ENCODE measurements around the gene CYFIP1.

CYFIP1 gene

DNA sequence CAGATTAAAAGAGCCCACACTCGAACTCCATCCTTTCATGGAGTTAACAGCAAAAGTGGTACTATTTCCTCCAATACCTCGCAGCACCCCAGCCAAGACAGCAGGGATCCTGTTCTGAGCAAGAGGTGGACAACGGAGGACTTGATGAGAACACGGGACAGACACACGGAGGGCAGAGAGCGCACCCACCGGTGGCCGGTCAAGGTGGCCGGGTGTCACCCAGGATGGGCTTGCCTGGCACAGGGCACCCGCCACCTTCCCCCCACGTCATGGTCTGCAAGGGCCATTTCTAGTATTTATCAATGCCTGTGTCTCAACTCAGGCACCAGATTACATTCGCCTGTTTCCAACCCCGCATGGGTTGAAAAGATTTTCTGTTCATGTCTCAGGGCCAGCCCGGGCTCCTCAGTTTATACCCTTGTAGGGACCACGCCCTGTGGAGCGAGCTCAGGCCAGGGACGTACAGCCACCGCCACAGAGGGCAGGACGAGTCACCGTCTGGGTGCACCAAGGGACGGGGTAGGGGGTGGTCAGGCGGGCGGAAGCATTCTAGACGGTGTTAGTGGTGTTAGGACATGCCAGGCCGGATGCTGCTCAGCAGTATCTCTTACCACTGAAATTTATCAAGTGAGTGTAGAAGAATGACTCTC is 64.2 kb downstream of the CYFIP1 start:
- no peak for DNase-seq

- DNase-seq: no peak
Observed at GRCh38 chr15:22913646-22914380, 66.4 kb downstream of the CYFIP1 start.

- no peak for DNase-seq
Observed at GRCh38 chr15:22912256-22912655, 67.9 kb downstream of the CYFIP1 start.

GRCh38 chr15:22911306-22911705 is 68.9 kb downstream of the CYFIP1 start:
- no peak for DNase-seq

DNA sequence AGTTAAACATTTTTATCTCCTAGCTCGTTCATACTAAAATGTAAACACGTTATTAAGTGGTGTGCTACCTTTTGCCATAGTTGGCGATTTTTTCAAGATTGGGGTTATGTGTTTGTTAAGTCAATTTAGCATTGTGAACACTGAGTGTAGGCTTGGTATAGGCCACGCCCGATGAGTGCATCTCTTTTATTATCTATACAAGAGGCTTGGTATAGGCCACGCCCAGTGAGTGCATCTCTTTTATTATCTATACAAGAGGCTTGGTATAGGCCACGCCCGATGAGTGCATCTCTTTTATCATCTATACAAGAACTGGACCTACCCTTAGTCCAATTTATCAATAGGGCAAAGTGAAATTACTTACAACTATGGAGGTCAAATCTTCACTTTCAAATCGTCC is 71.3 kb downstream of the CYFIP1 start:
- peak; percentile 53 for DNase-seq

GRCh38 chr15:22907161-22907950 is 72.8 kb downstream of the CYFIP1 start:
- DNase-seq: no peak

- DNase-seq: no peak
Observed at GRCh38 chr15:22904736-22905135, 75.4 kb downstream of the CYFIP1 start.

- no peak for DNase-seq
Observed at GRCh38 chr15:22903961-22904534, 76.1 kb downstream of the CYFIP1 start.

- no peak for DNase-seq
Observed at GRCh38 chr15:22903427-22903826, 76.7 kb downstream of the CYFIP1 start.

DNA sequence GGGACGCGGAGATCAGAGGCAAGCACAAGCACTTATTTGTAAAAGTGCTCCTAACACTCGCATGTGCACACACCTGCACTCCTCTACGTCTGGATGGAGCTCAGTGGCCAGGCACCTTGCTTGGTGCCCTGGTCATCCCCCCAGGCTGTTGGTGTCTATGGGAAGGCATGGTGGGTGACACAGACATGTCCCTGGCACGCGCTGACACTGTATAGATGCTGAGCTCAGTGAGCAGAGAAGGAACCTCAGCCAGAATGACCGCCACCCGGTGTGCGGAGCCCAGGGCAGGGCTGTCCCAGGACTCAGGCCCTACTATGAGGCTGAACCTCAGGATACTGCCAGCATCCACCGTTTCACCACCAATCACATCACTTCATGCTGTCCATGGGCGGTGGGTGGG is 77.2 kb downstream of the CYFIP1 start:
- no peak for DNase-seq

DNA sequence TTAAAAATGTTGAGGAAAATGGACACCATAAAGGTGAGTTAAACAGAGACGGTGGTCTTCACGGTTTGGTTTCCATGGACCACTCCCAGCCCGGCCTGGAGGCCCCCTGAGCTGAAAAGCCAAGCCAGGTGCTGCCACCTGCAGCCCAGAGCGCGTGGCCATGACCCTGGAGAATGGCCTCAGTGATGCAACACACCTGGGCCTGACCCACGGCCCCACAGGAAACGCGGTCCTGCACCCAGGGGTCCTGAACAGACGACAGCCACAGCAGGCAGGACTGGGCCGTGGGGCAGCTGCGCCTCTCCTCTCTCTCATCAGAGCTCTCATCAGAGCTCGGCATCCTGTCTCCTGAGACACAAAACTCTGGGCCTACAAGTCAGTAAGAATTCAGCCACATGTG is 77.6 kb downstream of the CYFIP1 start:
- DNase-seq: no peak

GRCh38 chr15:22902046-22902445 is 78.1 kb downstream of the CYFIP1 start:
- DNase-seq: no peak

- peak; percentile 27 for DNase-seq
Observed at GRCh38 chr15:22895465-22896190, 84.5 kb downstream of the CYFIP1 start.

DNA sequence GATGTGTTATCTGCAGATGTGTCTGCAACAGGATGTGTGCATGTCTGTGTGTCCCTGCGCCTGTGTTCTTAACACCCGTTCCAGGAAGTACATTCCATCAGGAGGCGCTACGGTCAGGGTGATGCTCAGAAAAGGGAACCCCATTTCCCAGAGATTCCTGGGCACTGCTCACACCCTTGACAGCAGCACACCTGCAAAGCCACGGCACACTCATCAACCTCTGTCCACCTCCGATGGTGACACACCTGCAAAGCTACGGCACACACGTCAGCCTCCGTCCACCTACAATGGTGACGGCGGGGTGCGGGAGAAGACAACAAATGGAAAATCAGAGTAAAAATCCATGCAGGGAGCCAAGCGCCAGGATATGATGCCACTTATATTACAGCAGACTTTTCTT is 86.3 kb downstream of the CYFIP1 start:
- DNase-seq: no peak

DNA sequence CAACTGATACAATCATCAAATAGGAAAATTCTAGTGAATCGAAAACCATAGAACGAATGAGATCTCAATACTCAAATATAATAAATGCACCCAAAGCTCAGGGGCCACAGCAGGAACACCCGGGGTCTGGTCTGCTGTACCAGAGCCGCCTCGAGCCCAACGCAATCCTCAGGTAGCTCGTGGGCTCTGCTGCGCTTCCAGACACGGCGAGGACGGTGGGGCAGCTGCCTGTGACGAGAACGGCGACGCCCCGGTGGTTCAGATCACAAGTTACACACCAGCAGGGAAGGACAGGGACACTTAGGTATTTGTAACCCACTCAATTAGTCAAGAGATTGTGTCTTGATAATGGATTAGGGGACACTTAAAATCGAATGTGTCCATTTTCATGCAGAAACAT is 87.1 kb downstream of the CYFIP1 start:
- no peak for DNase-seq

DNA sequence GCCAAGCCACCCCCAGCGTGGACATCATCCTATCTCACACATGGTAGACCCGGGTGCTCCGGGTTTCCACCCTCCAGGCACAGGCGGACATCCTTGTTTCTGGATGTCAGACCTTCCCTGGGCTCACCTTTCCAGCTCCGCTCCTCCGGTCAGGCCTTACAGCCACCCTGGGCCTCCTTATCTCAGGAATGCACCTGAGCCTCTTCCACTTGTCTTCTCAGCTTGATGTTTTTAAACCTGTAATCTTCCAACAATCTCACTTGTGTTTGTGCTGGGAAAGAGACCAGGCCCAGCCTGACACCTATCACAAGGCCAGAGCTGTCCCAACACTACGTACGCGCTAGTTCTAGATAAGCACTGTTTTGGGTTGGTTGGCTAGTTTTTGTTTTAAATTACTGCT is 87.8 kb downstream of the CYFIP1 start:
- DNase-seq: no peak

DNA sequence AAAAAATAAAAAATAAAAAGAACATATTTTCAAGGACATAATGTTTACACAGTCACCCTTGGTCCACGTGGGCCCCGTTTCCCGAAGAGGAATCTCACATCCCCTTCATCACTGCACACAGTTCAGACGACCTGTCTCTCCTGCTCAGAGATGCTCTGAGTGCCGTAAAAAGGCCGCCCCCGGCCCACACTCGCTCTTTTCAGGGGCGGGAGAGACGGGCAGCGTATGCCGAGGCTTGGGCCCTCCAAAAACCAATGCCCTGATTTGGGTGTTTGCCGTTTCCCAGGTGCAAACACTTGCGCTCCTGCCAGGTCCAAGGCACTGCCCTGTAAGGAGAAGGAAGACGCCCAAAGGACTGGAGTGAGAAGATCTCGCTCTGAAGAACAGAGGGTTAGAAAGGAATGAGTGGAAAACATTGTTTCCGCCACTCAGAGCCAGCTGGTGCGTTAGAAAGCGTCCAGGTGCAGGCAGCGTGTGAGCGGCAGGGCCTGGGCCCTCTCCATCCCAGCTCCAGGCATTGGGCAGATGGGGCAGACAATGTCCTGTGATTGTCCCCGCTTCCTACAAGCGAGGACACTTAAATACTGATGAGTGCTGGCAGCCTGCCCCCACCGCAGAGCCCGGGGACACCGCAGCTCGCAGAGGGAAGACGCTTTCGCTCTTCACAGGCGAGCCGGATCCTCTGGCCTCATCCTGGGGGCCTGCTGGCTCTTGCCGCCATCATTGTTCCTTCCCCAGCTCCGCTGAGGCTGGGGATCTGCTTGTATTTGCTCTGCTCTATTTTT is 88.5 kb downstream of the CYFIP1 start:
- DNase-seq: no peak

DNA sequence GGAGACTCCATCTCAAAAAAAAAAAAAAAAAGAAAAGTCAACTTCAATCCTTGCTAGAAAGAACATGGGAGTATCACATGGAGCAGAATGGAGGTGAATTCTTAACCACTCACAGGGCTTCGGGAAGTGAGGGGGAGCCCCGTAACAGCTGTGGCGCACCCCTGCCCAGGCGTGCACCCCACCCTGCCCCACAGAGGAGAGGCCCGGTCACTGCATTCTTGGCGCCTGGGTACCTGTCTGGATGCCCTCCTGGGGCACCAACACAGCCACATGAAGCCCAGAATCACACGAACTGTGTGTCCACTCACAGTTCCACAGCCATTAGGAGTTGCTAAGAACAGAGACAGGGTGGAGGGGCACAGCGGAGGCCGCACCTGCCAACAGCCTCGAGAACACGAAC is 89.9 kb downstream of the CYFIP1 start:
- DNase-seq: no peak

DNA sequence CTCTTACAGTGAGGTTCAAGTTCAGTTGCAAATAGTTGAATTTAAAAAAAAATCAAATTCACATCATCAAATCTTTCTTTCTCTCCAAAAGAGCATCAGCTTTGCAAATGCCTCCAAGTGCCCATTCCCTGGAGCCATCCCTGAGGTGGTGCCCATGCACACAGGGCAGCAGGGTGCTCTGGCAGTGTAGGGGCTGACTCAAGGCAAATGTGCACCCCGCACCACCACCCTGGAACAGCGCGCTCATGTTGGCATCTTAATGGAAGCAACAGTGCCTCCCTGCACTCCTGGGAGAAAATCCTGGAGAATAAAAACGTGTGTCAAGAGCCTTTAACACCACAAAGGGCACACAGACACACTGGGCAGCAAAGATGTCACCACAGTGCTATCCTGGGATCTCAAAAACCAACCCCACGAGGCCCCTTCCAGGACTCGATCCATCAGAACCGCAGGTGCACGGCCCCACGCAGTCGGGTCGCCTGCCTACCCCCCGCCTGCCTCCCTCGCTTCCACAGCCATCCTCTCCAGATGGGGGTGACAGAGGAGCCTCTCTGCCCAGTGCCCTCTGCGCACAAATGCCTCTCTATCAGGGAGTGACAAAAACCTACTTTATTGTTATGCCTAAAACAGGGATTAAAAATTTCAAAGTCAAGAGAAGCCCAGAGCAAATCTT is 90.9 kb downstream of the CYFIP1 start:
- DNase-seq: no peak

GRCh38 chr15:22888120-22888859 is 91.9 kb downstream of the CYFIP1 start:
- peak; percentile 15 for DNase-seq

All from hematopoietic multipotent progenitor cell treated with erythropoietin and hydrocortisone succinate and interleukin-3 and kit ligand, for 4 days (in vitro differentiated cells).